Stimulated activated CD4-positive, alpha-beta T cell treated with anti-CD3 and anti-CD28 coated beads, Interleukin-4, amount 100 ng/mL, for 24 hours (primary cell): ENCODE data around the gene SLIT3.

ENCODE experiments used
- DNase-seq: peaks from one replicate; pipeline ENCODE4 v3.0.0-alpha.2; 2020

The SLIT3 gene

DNA sequence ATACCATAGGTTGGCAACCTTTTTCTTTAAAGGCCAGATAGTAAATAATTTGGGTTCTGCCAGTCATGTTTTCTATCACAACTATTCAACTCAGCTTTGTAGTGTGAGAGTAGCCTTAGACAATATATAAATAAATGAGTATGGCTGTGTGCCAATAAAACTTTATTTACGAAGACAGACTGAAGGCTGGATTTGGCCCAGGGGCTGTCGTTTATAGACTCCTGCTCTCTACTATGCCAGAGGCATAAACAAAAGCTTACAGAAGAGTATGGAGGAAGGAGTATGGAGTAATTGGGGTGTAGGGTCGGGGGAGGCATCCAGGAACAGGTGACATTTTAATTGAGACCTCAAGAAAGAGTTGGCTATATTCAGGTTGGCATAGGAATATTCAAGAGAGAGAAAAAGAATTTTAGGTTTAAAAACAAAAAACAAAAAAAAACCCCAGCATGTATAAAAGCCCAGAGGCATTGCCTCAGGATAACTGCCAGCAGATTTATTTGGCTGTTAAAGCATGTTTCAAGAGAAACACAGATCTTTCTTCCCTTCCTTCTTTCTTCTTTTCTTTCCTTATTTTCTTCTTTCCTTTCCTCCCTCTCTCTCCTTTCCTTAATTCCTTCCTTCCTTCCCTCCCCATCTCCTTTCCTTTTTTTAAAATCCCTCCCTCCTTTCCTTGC lies 39.9 kb downstream of the SLIT3 start:
- DNase-seq = no peak

DNA sequence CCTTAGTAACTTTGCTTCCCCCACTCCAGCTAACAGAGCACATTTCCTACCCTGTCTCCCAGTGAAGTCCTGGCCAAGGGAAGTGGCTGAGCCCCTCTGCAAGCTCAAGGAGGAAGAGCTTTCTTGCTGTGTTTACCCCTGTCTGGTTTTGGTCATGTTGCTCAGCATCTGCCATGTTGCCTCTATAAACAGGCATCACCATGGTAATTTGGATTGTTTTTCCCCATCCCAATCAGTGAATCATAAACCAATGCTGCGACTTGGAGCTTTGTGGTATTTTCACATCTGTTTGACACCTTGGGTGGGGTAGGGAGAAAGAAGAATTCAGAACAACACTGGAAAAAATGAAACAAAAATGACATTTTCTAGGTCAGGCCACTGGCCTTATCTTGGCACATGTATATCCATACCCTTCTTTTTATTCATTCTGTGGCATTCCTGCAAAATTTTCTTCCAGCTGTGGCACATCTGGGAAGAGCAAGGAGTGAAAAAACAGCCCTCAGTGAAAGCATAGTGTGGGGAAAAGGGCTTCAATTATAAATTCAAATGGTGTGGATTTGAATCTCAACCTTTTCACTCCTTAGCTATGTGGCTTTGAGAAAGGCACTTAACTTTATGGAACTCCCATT lies 42.5 kb downstream of the SLIT3 start:
- no peak for DNase-seq

DNA sequence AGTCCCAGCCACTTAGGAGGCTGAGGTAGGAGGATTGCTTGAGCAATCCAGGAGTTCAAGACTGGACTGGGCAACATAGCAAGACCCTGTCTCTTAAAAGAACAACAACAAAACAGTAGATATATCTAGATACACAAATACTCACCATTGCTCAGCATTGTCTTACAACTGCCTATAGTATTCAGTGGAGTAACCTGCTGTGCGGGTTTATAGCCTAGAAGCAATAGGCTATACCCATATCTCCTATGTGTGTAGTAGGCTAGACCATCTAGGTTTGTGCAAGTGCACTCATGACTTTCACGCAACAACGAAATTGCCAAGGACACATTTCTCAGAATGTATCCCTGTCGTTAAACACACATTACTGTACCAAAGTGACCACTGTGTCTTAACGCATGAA lies 44.7 kb downstream of the SLIT3 start:
- no peak for DNase-seq

DNA sequence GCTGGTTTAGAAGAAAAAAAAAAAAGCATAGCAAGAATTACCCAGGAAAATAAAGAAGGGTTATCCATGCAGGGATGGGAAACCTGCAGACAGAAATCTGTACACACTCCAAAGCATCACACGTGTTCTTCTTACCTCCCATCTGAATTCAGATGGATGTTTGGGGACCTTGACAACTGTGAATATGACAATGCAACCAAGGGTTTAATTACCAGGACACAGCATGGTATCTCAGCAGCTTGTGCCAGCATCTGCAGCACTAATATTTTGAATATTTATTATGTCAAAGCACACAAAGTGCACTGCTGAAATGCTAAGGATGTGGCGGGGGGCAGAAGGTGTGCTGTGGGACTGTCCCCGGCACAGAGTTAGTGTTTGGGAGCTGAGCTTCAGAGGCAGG lies 47.9 kb downstream of the SLIT3 start:
- no peak for DNase-seq

DNA sequence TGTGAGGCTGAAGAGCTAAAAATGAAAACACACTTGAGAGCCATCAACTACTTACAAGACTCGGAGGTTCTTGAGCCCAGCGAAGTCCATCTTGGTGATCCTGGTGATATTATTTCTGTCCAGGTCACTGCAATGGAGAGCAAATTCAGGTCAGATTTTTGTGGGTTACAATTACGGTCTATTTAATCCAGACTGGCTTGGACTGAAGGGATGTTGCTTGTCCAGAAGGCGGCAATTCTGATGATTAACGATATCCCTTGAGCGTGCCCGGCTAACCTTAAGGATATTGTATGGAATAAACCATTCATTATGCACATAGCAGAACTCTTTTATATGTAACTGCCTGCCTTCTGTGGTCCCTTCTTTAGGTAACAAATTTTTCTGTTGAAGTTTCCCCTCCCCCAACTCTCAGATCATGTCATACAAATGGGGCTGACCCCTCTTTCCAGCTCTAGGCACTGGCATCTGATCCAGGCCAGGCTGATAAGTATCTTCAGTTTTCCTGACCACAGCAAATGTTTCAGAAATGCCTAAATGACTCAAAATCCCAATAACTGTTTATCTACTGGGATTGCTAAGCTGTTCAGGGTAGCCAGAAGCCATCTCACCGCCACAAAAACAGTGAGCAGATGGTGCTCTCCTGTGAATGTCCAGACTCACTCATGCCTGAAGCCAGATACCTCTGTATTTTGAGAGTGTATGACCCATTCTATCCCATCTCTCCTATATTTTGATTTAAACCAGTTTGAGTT lies 49.4 kb downstream of the SLIT3 start:
- DNase-seq = no peak

DNA sequence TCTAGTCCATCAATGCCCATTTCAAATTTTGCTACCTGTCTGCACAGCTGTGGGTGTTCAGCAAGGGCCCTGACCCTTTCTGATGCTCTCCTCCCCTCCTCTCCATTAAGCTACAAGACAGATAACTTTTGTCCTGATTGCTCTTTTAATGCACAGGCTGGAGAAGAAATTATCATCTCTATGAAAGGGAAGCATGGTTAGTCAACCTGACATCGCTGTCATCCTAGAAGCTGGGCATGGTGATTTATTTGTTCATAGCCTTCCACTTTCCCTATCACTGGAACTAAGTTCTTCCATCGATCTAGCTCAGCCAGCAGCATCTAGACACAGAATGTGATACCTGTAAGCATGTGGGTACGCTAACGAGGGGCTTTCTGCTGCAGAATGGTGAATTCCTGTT lies 50.1 kb downstream of the SLIT3 start:
- no peak for DNase-seq

DNA sequence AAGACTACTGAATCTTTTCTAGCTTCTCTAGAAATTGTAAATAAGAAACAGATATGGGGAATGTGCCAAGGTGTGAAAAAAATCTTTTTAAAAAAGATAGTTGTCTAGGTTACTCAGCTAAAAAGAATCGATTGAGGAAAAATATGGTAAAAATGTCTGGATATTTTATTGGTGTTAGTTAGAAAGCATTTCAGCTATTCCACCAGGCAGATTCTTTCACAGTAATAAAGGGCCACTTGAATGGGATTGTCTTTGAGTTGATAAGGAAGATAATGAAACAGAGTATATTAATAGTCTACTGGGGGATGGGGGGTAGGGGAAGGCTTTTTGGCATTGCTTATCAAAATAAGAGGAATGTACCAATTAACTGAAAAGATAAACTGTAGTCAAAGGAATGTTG lies 51.9 kb downstream of the SLIT3 start:
- DNase-seq = no peak

DNA sequence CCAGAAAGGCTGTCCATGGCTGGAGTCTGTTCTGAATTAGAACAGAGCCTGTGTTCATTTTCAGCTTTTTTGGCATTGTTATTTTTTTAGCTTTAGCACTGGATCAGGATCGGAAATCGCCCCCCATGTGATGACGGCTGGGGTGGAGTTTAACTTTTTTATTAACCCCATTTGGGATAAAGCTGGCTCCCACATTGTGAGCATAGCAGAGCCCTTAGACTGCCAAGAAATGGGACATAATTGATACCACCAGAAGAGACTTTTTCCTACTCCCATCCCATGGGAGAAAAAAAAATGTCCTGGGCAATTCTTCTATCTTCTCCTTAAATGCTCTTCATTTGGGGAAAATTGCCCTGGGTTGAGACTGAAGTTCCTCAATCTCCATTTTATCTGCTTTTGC lies 52.4 kb downstream of the SLIT3 start:
- DNase-seq = no peak

DNA sequence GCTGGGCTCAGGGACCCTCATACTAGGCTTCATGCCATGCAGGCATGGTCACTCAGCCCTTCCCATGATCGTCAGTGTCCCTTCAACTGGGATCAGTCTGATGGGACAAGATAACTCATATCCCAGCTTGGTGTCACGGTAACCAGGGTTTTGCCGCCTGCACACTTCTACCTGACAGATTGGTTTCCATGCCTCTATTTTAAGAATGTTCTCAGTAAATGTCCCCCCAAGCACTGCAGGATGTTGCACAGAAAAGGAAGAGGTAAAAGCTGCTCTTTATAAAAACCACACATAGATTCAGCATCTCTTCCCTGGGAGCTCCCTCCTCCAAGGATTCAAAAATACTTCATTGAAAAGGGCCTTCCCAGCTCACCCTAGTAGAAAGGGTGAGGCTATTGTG lies 56.1 kb downstream of the SLIT3 start:
- DNase-seq = no peak

DNA sequence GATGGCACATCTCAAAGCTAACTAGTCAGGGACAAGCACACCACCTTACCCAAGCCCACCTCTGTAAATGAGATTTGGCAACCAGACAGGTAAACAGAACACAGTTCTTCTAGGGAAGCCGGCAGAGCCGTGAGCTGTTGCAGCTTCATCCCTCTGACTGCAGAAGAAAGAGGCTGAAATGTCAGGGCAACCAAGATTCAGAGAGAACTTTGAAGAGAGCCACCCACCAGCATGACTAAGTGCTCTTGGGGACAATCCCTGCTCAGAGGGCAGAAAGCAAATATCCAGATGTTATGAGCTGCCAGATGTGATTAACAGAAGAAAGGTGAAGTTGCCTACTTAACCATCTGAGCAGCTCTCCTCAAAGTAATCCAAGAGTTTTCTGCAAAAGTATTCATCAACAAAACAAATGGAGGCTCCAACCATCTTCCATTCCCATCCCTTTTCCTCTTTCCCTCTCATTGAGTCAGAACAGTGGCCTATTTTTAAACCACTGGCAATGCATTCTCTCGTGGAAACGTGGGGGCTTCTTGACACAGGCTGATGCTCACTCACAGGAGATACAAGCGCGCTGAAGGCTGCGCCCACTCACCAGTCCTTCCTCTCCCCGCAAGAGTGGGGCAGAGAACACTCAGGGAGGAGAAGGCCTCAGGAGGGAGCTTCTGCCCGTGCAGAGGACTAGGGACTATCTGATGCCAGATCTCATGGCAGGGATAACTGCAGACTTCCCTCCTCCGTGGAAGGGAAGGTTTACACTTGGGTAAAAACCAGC lies 57.1 kb downstream of the SLIT3 start:
- DNase-seq = no peak

DNA sequence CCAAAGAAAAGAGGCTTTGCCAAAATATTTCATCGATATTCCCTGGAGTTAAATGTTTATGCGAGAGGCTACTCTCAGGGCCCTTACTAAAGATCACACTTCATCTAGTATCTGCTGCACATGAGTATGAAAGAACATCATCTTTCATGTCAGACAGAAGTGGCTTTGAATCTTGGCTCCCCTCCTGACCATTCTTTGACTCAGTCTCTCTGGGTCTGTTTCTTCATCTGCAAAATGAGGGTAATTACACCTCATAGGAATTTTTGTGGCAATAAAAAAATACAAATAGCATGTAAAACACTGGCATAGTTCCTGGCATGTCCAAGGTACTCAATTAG lies 58.1 kb downstream of the SLIT3 start:
- DNase-seq = no peak

DNA sequence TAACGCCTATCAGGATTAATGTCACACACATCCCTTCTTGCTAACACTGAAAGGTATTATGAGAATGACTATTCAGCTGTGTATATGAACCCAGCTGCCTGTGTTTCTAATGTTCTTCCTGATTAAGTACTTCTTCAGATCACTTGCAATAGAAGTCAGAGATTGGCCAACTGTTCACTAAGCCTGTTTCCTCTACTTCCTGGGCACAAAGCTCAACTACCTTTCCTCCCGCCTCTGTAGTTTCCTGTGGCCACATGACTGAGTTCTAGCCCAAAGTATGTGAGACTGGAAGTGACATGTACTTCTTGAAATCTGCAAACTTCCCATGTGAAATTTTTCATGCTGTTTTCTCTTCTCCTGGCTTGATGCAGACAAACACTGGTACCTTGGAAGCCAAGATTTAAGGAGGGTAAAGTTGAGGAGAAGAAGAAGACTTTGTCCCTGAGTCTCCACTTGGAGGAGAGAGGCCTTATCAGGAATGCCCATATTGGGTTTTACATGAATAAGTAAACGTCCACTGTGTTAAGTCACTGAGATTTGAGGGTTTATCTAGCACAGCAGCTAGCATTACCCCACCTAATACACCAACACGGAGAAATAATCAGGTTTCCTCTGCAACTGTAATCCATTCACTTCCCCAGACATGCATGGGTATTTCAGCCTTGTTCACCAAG lies 58.6 kb downstream of the SLIT3 start:
- no peak for DNase-seq

DNA sequence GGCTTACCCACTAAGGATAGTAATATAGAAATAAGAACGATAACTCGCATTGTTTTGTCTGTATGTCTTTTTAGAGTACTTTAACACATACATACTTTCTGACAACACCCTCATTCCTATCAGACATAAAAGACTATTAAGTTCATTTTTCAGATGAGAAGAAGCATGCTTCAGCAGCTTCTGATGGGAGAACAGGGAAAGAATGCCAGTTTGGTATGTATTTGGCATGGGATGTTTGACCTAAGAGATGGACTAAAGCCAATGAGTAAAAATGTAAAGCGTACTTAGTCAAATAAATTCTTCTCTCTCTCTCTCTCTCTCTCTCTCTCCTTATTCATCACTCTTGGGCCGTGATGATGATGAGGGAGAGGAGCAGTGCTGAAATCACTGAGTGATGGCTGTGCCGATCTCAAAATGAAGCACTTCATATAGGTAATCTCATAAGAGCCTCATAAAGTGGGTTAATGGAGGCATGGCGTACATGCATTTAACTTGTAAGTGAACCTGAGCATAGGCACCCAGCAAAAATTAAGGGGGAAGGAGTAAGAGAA lies 71.5 kb downstream of the SLIT3 start:
- DNase-seq = no peak

DNA sequence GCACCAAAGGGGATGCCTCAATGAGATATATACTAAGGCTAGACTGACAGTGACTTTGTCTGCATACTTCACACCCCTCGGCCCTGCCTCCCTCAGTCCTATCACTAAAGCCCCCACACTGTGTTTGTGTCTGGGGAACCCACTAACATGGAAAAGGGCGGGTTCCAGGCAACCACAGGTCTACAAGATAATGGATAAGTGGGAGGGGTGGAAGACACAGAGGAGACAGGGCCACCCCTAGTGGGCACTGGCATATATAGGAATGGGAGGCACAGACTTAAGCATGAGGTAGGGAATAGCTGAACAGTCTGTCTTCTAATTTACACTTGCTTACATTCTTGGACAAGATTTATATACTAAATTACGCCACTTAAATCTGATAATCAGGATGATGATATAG lies 74.0 kb downstream of the SLIT3 start:
- no peak for DNase-seq

DNA sequence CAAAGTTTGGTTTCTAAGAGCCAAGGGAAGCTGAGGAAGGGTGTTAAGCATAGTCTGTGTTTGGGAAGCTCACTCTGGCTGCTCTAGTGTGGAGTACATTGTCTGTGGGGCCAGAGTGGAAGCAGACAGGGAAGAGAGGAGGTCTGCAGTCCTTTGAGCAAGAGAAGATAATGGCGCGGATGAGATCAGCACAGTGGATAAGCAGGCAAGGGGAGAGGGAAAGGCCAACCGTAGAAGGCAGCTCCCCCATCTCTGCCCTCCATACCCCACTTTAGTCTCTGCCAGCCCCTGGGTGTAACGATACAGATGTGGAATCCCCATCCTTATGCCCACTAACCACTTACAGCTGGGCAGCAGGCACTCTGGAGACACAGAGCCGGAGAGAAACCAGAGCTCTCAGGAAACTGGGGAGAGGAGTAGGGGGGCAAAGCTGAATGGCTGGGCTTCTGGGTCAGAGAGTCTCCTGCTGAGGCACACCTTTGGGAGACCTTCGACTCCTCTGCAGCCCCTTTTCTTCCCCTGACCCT lies 75.0 kb downstream of the SLIT3 start:
- no peak for DNase-seq

DNA sequence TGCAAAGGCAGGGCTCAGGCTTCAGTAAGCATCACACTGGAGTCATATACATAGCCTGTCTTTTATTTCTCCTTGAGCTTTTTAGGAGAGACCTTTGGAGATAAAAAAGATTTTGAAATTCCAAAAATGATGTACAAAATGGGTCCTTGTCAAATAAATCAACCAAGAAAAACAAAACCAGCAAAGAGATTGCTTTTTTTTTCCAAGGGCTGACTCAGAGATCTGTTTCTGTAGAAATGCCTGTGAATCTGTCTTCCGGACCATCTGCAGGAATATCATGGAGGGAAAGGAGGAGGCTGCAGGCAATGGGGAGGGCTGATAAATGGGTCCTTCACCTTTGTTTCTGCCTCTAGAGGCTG lies 77.4 kb downstream of the SLIT3 start:
- no peak for DNase-seq

DNA sequence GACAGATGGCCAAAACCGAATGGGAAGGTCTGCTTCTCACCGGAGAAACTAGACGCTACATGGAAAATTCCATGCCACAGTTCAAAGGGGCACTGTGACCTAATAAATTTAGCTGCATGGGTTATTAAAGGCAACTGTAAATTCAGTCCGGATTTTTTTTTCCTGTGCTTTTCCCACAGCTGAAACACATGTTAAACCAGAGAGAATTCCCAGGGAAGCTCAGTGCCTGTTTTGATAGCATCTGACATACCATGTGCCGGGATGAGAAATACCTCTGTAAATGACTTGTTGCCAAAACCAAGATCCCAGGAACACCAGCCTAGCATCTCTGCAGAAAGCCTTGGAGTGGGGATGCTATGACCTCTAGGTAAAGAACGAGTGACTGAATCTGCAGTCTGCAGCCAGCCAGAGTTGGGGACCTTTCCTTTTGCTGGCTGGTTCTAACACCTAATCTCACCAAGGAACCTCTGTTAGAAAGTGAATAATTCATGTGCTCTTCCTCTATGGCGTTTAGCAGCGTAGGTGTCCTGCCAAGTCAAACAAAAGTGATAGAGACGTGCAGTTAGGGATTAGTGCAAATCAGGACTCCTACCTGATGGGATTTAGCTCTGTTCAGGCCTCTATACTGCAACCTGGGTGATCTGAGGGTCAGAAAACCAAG lies 77.9 kb downstream of the SLIT3 start:
- no peak for DNase-seq

DNA sequence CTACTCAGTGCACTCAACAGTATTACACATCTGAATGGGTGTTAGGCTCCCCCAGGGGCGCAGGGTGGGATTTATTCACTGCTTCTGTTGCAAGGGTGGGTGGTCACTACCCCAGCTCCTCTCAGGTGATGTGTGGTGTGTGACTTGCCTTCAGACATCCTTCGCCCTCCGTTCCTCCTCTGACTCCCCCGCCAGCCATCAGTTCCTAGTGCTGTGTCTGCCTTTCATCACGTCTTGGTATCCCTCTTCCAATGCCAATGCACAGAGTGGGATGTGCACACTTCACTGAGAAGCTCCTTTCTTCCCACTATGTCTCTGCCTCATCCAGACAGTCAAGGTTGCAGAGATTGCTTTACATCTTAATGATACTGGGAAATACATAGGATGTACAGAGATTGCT lies 79.4 kb downstream of the SLIT3 start:
- no peak for DNase-seq

DNA sequence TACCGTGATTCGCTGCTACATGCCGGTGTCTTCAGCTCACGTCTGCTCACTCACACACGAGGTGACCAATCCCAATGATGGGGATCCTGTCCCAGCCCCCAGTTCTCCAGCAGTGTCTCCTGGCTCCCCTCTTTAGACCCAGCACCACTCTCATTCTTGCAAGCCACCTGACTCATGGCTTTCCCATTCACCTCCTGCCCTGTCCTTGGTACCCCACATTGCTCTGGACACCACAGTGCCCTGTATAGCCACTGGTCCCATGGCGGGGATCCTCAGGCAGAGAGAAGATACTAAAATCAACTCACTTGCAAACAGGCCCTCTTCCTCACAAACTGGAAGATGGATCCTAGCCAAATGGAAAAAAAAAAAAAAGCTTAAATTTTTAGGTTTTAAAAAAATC lies 81.0 kb downstream of the SLIT3 start:
- DNase-seq = no peak

DNA sequence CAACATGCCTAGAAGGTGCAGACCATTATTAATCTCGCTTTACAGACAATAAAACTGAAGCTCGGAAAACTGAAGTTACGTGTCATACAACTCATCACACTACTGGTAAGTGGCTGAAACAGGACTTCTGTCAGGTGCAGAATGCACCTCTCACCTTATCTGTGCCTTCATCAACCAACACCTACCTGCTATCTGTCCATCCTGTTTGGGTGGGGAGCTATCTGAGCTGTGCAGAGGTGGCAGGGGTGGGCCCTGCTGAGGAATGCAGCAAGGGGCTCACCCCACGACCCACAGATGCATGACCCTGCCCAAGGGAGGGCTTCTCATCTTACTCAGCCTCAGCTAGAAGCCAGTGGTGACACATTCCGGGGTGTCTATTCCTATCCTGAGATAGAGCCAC lies 81.6 kb downstream of the SLIT3 start:
- no peak for DNase-seq

DNA sequence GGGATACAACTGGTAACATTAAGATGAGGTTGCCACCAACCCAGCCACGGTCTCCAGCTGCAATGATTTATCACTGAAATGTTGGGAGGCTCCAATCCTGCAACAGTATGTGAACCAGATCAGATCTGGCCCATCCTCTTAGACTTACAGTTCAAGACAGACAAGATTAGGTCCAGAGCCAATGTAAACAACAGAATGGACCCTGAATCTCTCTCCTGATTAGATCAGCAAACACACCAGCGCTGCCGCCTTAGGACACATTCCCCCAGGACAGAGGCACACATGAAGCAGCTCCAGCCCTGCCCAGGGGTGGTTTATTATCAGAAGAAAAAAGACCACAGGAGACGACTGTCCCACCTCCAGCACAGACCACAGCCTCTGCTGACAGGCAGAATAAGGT lies 82.1 kb downstream of the SLIT3 start:
- no peak for DNase-seq

DNA sequence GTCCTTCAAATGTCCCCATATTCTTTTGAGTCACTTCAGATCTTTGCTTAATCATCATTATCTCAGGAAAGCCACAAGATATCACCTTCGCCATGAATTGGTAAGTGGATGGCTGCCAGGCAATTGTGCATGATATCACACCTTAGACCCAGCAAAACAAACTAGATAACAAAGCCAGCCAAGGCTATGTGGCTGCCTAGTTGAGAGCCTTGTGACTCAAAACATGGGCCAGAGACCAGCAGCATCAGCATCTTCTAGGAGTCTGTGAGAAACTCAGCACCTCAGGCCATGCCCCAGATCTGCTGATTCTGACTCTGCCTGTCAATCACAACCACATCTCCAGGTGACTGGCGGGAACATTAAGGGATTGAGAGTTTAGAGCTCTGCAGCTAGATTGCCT lies 82.8 kb downstream of the SLIT3 start:
- DNase-seq = no peak
